SJSA1 (cell line): ENCODE data around the gene PCNX1. TPM values are rescaled to one million over a fixed set of nuclear protein-coding genes. Genes with fewer than 3 reads are reported as not detected.
"Not testable (repeated sequence)": the region's sequence is repeated elsewhere in the genome, so short reads cannot be mapped to it uniquely, and the experiment has no call there.

Experiments used
- DNase-seq, 2 experiments: peaks; one replicate each; pipeline ENCODE4 v3.0.0-alpha.2; 2015 to 2020; ENCODE audit warnings: low spot score in 2 of 2, low read depth in 1 of 2
- H3K27ac ChIP-seq: fragments of 250-450 bp; sonication (Bioruptor Pico); 2 replicates; pipeline ENCODE4 v1.5.1; 2020; ENCODE audit warnings: mild to moderate bottlenecking, moderate library complexity
- H3K27me3 ChIP-seq: fragments of 250-450 bp; sonication (Bioruptor Pico); replicated peaks from 2 replicates; pipeline ENCODE4 v1.5.1; 2020; ENCODE audit warnings: mild to moderate bottlenecking, moderate library complexity
- H3K36me3 ChIP-seq: fragments of 250-450 bp; sonication (Bioruptor Pico); 2 replicates; pipeline ENCODE4 v1.5.1; 2020; ENCODE audit warnings: mild to moderate bottlenecking
- H3K4me1 ChIP-seq: fragments of 250-450 bp; sonication (Bioruptor Pico); replicated peaks from 2 replicates; pipeline ENCODE4 v1.6.1; 2021; ENCODE audit warnings: mild to moderate bottlenecking
- H3K4me3 ChIP-seq: fragments of 250-450 bp; sonication (Bioruptor Pico); 2 replicates; pipeline ENCODE4 v1.5.1; 2020; ENCODE audit warnings: mild to moderate bottlenecking
- H3K9me3 ChIP-seq: fragments of 250-450 bp; sonication (Bioruptor Pico); replicated peaks from 2 replicates; pipeline ENCODE4 v1.5.1; 2020; ENCODE audit warnings: mild to moderate bottlenecking
- total RNA-seq: library from RNA; depleted of rRNA; stranded (reverse); fragments of >200 nt; shearing (Covaris generic); gene quantifications from 2 replicates; pipeline ENCODE4 v1.2.3, GENCODE V29; 2014

PCNX1 gene
- total RNA-seq, 1 experiment from 2014 or later: 20.3 TPM

- no peaks in the 10 kb centered on the region for H3K9me3 ChIP-seq
- no peak overlapping the region for H3K27ac ChIP-seq
- no peak overlapping the region for H3K4me3 ChIP-seq
- no peak for DNase-seq
- no peaks in the 10 kb centered on the region for H3K4me1 ChIP-seq
- H3K27me3 ChIP-seq: no peaks in the 10 kb centered on the region
- peaks cover 25% of the 10 kb centered on the region for H3K36me3 ChIP-seq
Measured at GRCh38 chr14:71054706-71055105, 147.4 kb downstream of the PCNX1 start.

DNA sequence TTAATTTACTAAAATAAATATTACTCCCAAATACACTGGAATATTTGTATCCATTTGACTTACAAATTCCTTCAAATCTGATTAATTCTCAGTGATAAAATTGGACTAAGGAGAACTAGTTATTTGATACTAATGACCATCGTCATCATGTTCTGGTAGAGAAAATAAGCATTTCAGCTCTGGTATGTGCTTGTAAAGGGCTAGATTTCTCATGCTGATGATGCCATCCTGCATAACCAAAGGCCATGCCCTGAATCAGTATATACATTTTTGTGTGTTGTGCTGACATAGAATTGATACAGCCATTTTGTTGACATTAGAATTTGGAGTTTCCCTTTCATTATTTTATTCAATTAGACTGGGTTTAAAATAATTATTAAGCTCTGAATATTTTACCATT, 148.9 kb downstream of the PCNX1 start:
- H3K4me1 ChIP-seq: no peaks in the 10 kb centered on the region
- no peak overlapping the region for H3K4me3 ChIP-seq
- no peak for DNase-seq
- H3K27ac ChIP-seq: no peak overlapping the region
- no peaks in the 10 kb centered on the region for H3K9me3 ChIP-seq
- H3K36me3 ChIP-seq: peaks cover 37% of the 10 kb centered on the region
- no peaks in the 10 kb centered on the region for H3K27me3 ChIP-seq

DNA sequence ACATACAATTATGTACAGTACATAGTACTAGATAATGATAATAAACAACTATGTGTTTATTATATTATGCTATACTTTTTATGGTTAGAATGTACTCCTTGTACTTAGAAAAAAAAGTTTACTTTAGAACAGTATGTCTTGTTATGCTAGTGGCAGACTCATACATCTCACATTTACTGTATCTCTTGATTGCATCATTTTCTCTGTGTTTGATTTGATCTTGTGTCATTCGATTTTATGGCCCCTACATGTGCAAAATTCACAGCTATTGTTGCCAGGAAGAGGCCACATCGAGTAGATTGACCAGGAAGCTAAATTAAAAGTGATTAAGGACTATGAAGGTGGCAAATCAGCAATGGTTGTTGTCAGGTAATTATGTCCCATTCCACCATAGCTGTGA, 153.0 kb downstream of the PCNX1 start:
- no peak for DNase-seq
- Histone ChIP-seq H3K27ac (no peak overlapping the region), H3K27me3 (no peaks in the 10 kb centered on the region), H3K4me1 (no peaks in the 10 kb centered on the region), H3K9me3 (no peaks in the 10 kb centered on the region), H3K4me3 (no peak overlapping the region), H3K36me3 (peaks cover 34% of the 10 kb centered on the region)

DNA sequence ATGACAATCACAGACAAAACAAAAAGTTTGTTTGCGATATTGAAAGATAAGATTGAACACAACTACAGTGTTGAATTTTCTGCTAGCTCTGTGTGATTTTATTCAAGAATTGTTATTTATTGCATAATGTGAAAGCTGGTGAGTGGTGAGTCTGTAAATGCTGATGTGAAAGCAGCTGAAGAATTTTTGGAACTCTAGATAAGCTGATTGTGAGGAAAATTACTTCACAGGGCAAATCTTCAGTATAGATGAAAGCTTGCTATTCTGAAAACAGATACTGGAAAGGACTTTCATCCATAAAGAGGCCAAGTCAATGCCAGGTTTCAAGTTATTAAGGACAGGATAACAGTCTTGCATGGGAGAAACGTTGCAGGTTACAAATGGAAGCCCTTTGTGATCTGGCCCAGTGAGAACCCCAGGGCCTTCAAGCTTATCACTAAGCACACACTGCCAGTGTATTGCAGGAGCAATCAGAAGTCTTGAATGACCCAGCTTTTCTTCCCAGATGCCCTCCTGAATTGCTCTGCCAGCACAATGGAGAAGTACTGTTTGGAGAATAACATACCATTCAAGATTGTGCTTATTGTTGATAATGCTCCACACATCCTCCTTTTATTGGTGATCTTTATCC, 153.7 kb downstream of the PCNX1 start:
- Histone ChIP-seq H3K4me3 (no peak overlapping the region), H3K4me1 (no peaks in the 10 kb centered on the region), H3K9me3 (no peaks in the 10 kb centered on the region), H3K36me3 (peaks cover 33% of the 10 kb centered on the region), H3K27me3 (no peaks in the 10 kb centered on the region), H3K27ac (no peak overlapping the region)
- no peak for DNase-seq

GRCh38 chr14:71061458-71061857, 154.2 kb downstream of the PCNX1 start:
- H3K4me3 ChIP-seq: no peak overlapping the region
- H3K36me3 ChIP-seq: peaks cover 31% of the 10 kb centered on the region
- H3K9me3 ChIP-seq: no peaks in the 10 kb centered on the region
- H3K4me1 ChIP-seq: no peaks in the 10 kb centered on the region
- no peak overlapping the region for H3K27ac ChIP-seq
- DNase-seq: no peak
- no peaks in the 10 kb centered on the region for H3K27me3 ChIP-seq

GRCh38 chr14:71062581-71063303, 155.5 kb downstream of the PCNX1 start:
- DNase-seq: no peak
- no peak overlapping the region for H3K4me3 ChIP-seq
- no peaks in the 10 kb centered on the region for H3K4me1 ChIP-seq
- H3K27me3 ChIP-seq: no peaks in the 10 kb centered on the region
- H3K27ac ChIP-seq: no peak overlapping the region
- H3K9me3 ChIP-seq: no peaks in the 10 kb centered on the region
- peaks cover 28% of the 10 kb centered on the region for H3K36me3 ChIP-seq

DNA sequence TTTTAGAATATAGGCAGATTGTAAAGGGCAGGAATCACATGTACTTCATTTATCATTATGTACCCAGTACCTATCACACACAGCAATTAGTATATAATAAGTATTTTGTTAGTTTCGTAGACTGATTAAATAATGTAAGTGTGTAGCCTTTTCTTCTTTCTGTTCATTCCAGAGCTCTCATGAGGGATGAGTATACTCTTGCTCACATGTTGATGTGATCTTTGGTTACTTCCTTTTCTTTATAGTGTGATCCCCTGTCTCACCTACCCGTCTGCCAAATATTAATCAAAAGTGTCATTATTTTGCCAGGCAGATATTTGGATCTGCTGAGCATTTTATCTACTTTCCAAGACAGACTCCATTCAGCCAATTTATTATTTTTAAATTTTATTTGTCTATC, 156.1 kb downstream of the PCNX1 start:
- Histone ChIP-seq H3K27me3 (no peaks in the 10 kb centered on the region), H3K9me3 (no peaks in the 10 kb centered on the region), H3K27ac (no peak overlapping the region), H3K4me3 (no peak overlapping the region), H3K36me3 (peaks cover 27% of the 10 kb centered on the region), H3K4me1 (no peaks in the 10 kb centered on the region)
- no peak for DNase-seq

DNA sequence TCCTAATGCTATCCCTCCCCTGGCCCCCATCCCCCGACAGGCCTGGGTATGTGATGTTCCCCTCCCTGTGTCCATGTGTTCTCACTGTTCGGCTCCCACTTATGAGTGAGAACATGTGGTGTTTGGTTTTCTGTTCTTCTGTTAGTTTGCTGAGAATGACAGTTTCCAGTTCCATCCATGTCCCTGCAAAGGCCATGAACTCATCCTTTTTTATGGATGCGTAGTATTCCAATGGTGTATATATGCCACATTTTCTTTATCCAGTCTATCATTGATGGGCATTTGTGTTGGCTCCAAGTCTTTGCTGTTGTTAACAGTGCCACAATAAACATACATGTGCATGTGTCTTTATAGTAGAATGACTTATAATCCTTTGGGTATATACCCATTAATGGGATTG, 157.5 kb downstream of the PCNX1 start:
- not testable (repeated sequence) for H3K27ac ChIP-seq, H3K4me1 ChIP-seq, H3K9me3 ChIP-seq, H3K27me3 ChIP-seq, H3K4me3 ChIP-seq, DNase-seq
- H3K36me3 ChIP-seq: peaks cover 27% of the 10 kb centered on the region

GRCh38 chr14:71070169-71070568, 162.9 kb downstream of the PCNX1 start:
- H3K36me3 ChIP-seq: peaks cover 26% of the 10 kb centered on the region
- H3K4me1 ChIP-seq: no peaks in the 10 kb centered on the region
- H3K9me3 ChIP-seq: no peaks in the 10 kb centered on the region
- DNase-seq: no peak
- H3K4me3 ChIP-seq: no peak overlapping the region
- no peaks in the 10 kb centered on the region for H3K27me3 ChIP-seq
- no peak overlapping the region for H3K27ac ChIP-seq

- Histone ChIP-seq H3K4me3 (no peak overlapping the region), H3K27ac (no peak overlapping the region), H3K36me3 (peaks cover 23% of the 10 kb centered on the region), H3K27me3 (no peaks in the 10 kb centered on the region), H3K9me3 (no peaks in the 10 kb centered on the region), H3K4me1 (no peaks in the 10 kb centered on the region)
- DNase-seq: no peak
Measured at GRCh38 chr14:71071042-71071441, 163.8 kb downstream of the PCNX1 start.

DNA sequence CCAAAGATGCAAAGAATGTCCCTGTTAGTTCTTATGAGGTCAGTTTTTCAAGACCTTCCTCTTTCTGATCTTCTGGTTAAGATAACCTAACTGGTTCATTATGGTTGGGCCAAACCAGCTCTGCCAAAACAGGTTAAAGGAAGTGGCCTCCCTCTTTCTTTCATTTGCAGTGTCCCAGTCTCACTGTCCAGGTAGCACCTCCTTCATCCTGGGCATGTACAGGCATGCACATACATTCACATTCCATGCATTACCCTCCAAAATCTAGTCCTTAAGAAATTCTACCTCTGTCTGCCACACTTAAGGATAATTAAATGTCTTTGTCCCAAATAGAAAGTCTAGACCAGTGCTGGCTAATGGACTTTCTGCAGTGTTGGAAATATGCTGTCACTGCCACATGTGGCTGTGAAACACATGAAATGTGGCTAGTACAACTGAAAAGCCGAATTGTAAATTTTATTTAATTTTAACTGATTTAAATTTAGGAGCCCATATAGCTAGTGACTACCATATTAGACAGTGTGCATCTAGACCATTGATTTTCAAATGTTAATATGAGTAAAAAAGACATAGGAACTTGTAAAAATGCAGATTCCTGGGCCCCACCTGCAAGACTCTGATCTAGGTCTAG, 169.3 kb downstream of the PCNX1 start:
- H3K4me3 ChIP-seq: no peak overlapping the region
- DNase-seq: no peak
- peaks cover 7% of the 10 kb centered on the region; the same call in 1 of the 2 replicates for H3K9me3 ChIP-seq
- peaks cover 51% of the 10 kb centered on the region for H3K36me3 ChIP-seq
- no peaks in the 10 kb centered on the region for H3K4me1 ChIP-seq
- H3K27ac ChIP-seq: no peak overlapping the region
- H3K27me3 ChIP-seq: no peaks in the 10 kb centered on the region

DNA sequence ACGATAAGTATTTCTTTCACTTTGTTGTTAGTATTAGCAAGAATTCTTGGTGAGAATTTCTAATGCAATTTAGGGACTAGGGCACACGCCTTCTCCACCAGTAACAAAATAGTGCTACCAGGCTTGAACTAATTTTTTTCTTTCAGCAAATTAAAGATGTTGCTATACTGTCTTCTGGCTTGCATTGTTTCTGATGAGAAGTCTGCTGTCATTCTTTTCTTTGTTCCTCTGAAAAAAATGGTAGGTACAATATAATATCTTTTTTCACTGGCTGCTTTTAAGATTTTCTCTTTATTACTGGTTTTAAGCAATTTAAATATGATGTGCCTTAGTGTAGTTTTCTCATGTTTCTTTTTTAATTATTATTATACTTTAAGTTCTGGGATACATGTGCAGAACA, 171.2 kb downstream of the PCNX1 start:
- H3K27me3 ChIP-seq: no peaks in the 10 kb centered on the region
- H3K9me3 ChIP-seq: peaks cover 7% of the 10 kb centered on the region; the same call in 1 of the 2 replicates
- H3K4me3 ChIP-seq: no peak overlapping the region
- no peaks in the 10 kb centered on the region for H3K4me1 ChIP-seq
- H3K27ac ChIP-seq: no peak overlapping the region
- DNase-seq: no peak
- peaks cover 45% of the 10 kb centered on the region for H3K36me3 ChIP-seq

GRCh38 chr14:71086567-71086966, 179.3 kb downstream of the PCNX1 start:
- H3K36me3 ChIP-seq: peaks cover 26% of the 10 kb centered on the region
- no peaks in the 10 kb centered on the region for H3K4me1 ChIP-seq
- no peak for DNase-seq
- no peak overlapping the region for H3K4me3 ChIP-seq
- H3K27ac ChIP-seq: no peak overlapping the region
- H3K9me3 ChIP-seq: no peaks in the 10 kb centered on the region
- H3K27me3 ChIP-seq: no peaks in the 10 kb centered on the region

GRCh38 chr14:71089971-71090370, 182.7 kb downstream of the PCNX1 start:
- Histone ChIP-seq H3K36me3 (peaks cover 30% of the 10 kb centered on the region), H3K4me1 (no peaks in the 10 kb centered on the region), H3K4me3 (no peak overlapping the region), H3K9me3 (no peaks in the 10 kb centered on the region), H3K27me3 (no peaks in the 10 kb centered on the region), H3K27ac (no peak overlapping the region)
- DNase-seq: no peak
